Prostate gland (tissue), 2 donors: Measurements from ENCODE around the gene MAP2K3.
"Not testable (repeated sequence)": the region's sequence is repeated elsewhere in the genome, so short reads cannot be mapped to it uniquely, and the experiment has no call there.

Experiments
- POLR2AphosphoS5 ChIP-seq: sonication (generic); formaldehyde crosslinking; IDR thresholded peaks from one replicate; pipeline ENCODE4 v1.6.1; 2017; ENCODE audit warnings: antibody characterized with exemption
- TF ChIP-seq, protein P1 (sequence below), 4 experiments: fragments of 200-600 bp in 2 of 4; fragments of 450-650 bp in 2 of 4; sonication (generic) in 2 of 4; IDR thresholded peaks; 1 replicate in 3 of 4; 2 replicates in 1 of 4; pipeline ENCODE4 v1.5.1; 2016 to 2019; ENCODE audit warnings: antibody characterized with exemption in 4 of 4, mild to moderate bottlenecking in 2 of 4, moderate library complexity in 2 of 4

DNA sequence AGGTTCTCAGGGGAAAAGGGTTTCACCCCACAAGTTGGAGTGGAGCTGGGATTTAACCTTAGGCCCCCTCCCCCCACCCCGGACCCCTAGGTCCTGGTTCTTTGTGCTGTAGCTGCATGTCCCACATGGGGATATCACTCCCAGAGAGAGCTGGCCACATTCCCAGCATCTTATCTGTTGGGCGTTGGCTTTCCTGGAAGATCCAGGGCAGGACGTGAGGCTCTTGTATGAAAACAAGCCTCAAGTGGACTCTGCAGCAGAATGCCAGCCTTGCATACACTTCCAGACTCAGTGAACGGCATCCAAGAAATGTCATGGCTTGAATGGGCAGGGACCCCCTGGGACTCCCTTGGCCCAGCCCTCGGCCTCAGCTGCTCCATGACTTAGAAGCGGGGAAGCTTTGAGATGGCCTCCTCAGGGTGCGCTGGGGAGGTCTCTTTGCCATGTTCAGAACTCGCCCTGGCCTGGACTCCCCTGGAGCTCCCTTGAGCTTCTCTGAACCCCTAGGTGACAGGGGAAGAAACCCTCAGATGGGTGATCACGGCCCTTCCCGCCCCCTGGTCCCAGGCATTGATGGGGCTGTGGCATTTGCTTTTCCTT, 62.2 kb downstream of the MAP2K3 start:
- TF ChIP-seq, protein P1, sequence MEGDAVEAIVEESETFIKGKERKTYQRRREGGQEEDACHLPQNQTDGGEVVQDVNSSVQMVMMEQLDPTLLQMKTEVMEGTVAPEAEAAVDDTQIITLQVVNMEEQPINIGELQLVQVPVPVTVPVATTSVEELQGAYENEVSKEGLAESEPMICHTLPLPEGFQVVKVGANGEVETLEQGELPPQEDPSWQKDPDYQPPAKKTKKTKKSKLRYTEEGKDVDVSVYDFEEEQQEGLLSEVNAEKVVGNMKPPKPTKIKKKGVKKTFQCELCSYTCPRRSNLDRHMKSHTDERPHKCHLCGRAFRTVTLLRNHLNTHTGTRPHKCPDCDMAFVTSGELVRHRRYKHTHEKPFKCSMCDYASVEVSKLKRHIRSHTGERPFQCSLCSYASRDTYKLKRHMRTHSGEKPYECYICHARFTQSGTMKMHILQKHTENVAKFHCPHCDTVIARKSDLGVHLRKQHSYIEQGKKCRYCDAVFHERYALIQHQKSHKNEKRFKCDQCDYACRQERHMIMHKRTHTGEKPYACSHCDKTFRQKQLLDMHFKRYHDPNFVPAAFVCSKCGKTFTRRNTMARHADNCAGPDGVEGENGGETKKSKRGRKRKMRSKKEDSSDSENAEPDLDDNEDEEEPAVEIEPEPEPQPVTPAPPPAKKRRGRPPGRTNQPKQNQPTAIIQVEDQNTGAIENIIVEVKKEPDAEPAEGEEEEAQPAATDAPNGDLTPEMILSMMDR (IDR thresholded peaks at IDR 0.05): not testable (repeated sequence)
- not testable (repeated sequence) for TF ChIP-seq POLR2AphosphoS5
